Esophagus (tissue), 2 donors: Measurements from ENCODE around the gene MIDN. TPM values are rescaled to one million over a fixed set of nuclear protein-coding genes. Genes with fewer than 3 reads are reported as not detected.
A peak's percentile ranks its signal among the peaks of the same experiment; 100 is the strongest.
"Not testable (repeated sequence)": the region's sequence is repeated elsewhere in the genome, so short reads cannot be mapped to it uniquely, and the experiment has no call there.

Experiments used
- H3K27ac ChIP-seq, 2 donors: one replicate each; pipeline ENCODE4 v1.5.1; 2013; ENCODE audit warnings: low read depth in 2 of 2, mild to moderate bottlenecking in 2 of 2, inconsistent platforms in 1 of 2, low read length in 1 of 2, moderate library complexity in 1 of 2
- H3K27me3 ChIP-seq, 2 donors: one replicate each; pipeline ENCODE4 v1.6.1; 2013; ENCODE audit warnings: low read length in 2 of 2, control low read depth in 1 of 2, mild to moderate bottlenecking in 1 of 2; ENCODE audit not compliant: insufficient read depth in 2 of 2, control insufficient read depth in 1 of 2
- H3K36me3 ChIP-seq, 2 donors: one replicate each; pipeline ENCODE4 v1.6.1; 2013; ENCODE audit warnings: low read length in 1 of 2; ENCODE audit not compliant: control insufficient read depth in 2 of 2, insufficient read depth in 2 of 2
- H3K4me1 ChIP-seq, 2 donors: one replicate each; pipeline ENCODE4 v1.6.1; 2013; ENCODE audit warnings: low read length in 1 of 2; ENCODE audit not compliant: control insufficient read depth in 2 of 2, insufficient read depth in 2 of 2
- H3K4me3 ChIP-seq, 2 donors: one replicate each; pipeline ENCODE4 v1.5.1; 2013; ENCODE audit warnings: low read length in 2 of 2, mild to moderate bottlenecking in 2 of 2, low read depth in 1 of 2, moderate library complexity in 1 of 2
- H3K9me3 ChIP-seq, 2 donors: one replicate each; pipeline ENCODE4 v1.6.1; 2013; ENCODE audit warnings: mild to moderate bottlenecking in 2 of 2, low read depth in 1 of 2, low read length in 1 of 2, moderate library complexity in 1 of 2; ENCODE audit not compliant: control insufficient read depth in 2 of 2, insufficient read depth in 1 of 2
- WGBS, 2 donors: extraction: QIAGEN DNeasy Blood & Tissue Kit; methylation state at CpG; one replicate each; pipeline ENCODE4 v1.1.7; 2013; 5-methylcytosine and 5-hydroxymethylcytosine counted together
- polyA plus RNA-seq, 2 donors: library from polyadenylated mRNA; stranded (reverse); fragments of 200-250 nt; gene quantifications; one replicate each; pipeline ENCODE4 v1.2.3, GENCODE V29; 2013
- donor health status: healthy with polysubstance abuse.
- donor health status: Bipolar disorder and iron deficiency.

The MIDN gene
- polyA plus RNA-seq = 10 to 100 TPM; 36.4 to 38.7 TPM

GRCh38 chr19:1248139-1248785 is at the start of gene MIDN:
MIDN (plus strand) TSS chr19:1248583; CDS start chr19:1250297, 1,714 bp downstream.
- Histone ChIP-seq H3K9me3 (no peaks in the 10 kb centered on the region), H3K4me3 (peak within 1 kb of the TSS; percentile 79 to 86), H3K27me3 (no peaks in the 10 kb centered on the region), H3K27ac (peak within 1 kb of the TSS; percentile 98 to 99), H3K4me1 (peaks cover 3 to 21% of the 10 kb centered on the region in 2 donors), H3K36me3 (peaks cover 0 to 4% of the 10 kb centered on the region in 2 donors)
- WGBS, 2 donors = 1 to 3% methylated on average over 30 to 60 of the region's 60 CpGs

- H3K4me1 ChIP-seq = no peaks in the 10 kb centered on the region
- 91 to 96% methylated on average over 10 of the region's 10 CpGs for WGBS, 2 donors
- H3K27me3 ChIP-seq = no peaks in the 10 kb centered on the region
- no peak overlapping the region for H3K4me3 ChIP-seq
- H3K36me3 ChIP-seq = no peaks in the 10 kb centered on the region
- H3K9me3 ChIP-seq = no peaks in the 10 kb centered on the region
- H3K27ac ChIP-seq = no peak overlapping the region
Measured at GRCh38 chr19:1199531-1199930, 48.9 kb upstream of the MIDN start.

GRCh38 chr19:1200614-1201013 is 47.8 kb upstream of the MIDN start:
- not testable (repeated sequence) for H3K27ac ChIP-seq, H3K9me3 ChIP-seq, H3K27me3 ChIP-seq, H3K36me3 ChIP-seq, H3K4me3 ChIP-seq, H3K4me1 ChIP-seq
- WGBS, 2 donors = 91 to 93% methylated on average over 4 of the region's 4 CpGs

DNA sequence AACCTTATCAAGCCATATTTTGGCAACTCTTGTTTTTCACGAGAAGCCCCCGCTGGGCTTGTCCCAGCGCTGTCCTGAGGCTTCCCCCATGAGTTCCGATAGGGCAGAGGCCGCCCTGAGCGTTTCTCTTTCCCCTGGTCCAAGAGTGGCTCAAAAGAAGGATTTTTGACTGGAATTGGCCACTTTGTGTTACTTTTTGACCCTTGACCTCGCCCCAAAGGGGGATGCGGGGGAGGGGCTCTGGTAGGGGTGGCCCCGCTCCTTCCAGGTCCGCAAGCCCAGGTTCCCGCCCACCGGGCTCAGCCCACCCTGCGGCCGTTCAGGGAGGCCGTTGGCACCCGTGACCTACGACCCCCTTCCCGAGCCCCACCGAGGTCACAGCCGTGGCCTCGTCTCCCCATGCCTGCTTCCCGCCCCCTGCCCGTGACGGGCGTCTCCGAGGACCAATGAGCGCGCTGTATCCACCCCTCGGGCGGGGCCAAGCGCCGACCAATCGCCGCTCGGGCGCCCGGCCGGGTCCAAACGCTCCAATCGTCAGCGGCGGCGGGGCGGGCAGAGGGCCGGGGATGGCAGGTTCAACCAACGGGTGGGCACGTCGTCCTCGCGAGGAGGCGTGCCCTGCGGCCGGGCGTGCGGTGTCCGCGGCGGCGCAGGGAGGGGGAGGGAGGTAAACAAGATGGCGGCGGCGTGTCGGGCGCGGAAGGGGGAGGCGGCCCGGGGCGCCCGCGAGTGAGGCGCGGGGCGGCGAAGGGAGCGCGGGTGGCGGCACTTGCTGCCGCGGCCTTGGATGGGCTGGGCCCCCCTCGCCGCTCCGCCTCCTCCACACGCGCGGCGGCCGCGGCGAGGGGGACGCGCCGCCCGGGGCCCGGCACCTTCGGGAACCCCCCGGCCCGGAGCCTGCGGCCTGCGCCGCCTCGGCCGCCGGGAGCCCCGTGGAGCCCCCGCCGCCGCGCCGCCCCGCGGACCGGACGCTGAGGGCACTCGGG is 43.0 kb upstream of the MIDN start, which contains the start of gene STK11:
Gene STK11, plus strand, starts transcription at position 665 of the 986 bp plus-strand sequence. CDS start 1,136 bp downstream, outside the sequence.
- Histone ChIP-seq H3K9me3 (no peaks in the 10 kb centered on the region), H3K27ac (peak within 1 kb of the TSS; percentile 82 to 88), H3K27me3 (no peaks in the 10 kb centered on the region), H3K4me3 (peak within 1 kb of the TSS; percentile 70 to 97), H3K36me3 (peaks cover 0 to 6% of the 10 kb centered on the region in 2 donors), H3K4me1 (peaks cover 2 to 17% of the 10 kb centered on the region in 2 donors)
- WGBS, 2 donors = 3 to 6% methylated on average over 58 to 114 of the region's 114 CpGs

DNA sequence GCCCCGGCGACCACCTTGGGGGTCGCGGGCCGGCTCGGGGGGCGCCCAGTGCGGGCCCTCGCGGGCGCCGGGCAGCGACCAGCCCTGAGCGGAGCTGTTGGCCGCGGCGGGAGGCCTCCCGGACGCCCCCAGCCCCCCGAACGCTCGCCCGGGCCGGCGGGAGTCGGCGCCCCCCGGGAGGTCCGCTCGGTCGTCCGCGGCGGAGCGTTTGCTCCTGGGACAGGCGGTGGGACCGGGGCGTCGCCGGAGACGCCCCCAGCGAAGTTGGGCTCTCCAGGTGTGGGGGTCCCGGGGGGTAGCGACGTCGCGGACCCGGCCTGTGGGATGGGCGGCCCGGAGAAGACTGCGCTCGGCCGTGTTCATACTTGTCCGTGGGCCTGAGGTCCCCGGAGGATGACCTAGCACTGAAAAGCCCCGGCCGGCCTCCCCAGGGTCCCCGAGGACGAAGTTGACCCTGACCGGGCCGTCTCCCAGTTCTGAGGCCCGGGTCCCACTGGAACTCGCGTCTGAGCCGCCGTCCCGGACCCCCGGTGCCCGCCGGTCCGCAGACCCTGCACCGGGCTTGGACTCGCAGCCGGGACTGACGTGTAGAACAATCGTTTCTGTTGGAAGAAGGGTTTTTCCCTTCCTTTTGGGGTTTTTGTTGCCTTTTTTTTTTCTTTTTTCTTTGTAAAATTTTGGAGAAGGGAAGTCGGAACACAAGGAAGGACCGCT is 42.1 kb upstream of the MIDN start:
- Histone ChIP-seq H3K27ac (peak overlapping the region; percentile 78 to 88), H3K4me3 (peak overlapping the region; percentile 70 to 97), H3K9me3 (no peaks in the 10 kb centered on the region), H3K36me3 (peaks cover 0 to 6% of the 10 kb centered on the region in 2 donors), H3K27me3 (no peaks in the 10 kb centered on the region), H3K4me1 (peaks cover 2 to 17% of the 10 kb centered on the region in 2 donors)
- WGBS, 2 donors = 0 to 1% methylated on average over 68 to 78 of the region's 78 CpGs

GRCh38 chr19:1206864-1207450 is 41.4 kb upstream of the MIDN start:
- Histone ChIP-seq H3K36me3 (peaks cover 0 to 6% of the 10 kb centered on the region in 2 donors), H3K27ac (peak overlapping the region; percentile 78 to 88), H3K9me3 (no peaks in the 10 kb centered on the region), H3K4me3 (peak overlapping the region; percentile 70 to 97), H3K27me3 (no peaks in the 10 kb centered on the region), H3K4me1 (peaks cover 5 to 20% of the 10 kb centered on the region in 2 donors)
- 1 to 2% methylated on average over 38 of the region's 38 CpGs for WGBS, 2 donors

DNA sequence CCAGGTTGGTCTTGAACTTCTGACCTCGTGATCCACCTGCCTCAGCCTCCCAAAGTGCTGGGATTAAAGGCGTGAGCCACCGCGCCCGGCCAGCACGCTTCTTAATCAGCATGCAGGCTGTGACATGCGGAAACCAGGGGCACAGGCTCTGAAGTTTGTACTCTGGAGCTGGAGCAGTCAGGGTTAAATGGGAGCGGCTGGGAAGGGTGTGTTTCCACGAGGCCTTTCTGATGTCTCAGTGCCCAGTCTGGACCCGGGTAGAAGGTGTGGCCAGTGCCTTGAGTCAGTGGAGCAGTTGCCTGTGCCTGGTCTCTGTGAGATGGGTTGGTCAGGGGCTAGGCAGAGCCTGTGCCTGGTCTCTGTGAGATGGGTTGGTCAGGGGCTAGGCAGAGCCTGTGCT is 39.6 kb upstream of the MIDN start:
- peak overlapping the region; percentile 67 to 87 for H3K27ac ChIP-seq
- not testable (repeated sequence) for H3K36me3 ChIP-seq, H3K27me3 ChIP-seq, H3K4me3 ChIP-seq, H3K9me3 ChIP-seq
- H3K4me1 ChIP-seq = peaks cover 10 to 26% of the 10 kb centered on the region in 2 donors
- 42 to 43% methylated on average over 10 of the region's 10 CpGs for WGBS, 2 donors

DNA sequence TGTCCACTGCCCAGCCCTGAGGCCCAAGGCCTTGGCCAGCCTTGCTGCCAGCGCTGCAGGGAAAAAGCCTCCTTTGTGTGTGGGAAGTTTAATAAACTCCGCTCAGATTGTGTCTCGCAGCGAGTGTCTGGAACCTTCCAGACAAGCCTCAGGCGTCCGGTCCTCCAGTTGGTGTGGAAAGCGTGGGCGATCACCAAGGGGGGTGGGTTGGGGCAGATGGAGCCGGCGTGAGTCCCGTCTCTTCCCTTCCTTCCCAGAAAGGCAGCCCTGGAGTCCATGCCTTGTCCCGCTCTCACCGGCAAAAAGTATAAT is 38.2 kb upstream of the MIDN start:
- Histone ChIP-seq H3K4me1 (peaks cover 14 to 38% of the 10 kb centered on the region in 2 donors), H3K27me3 (no peaks in the 10 kb centered on the region), H3K36me3 (peaks cover 0 to 9% of the 10 kb centered on the region in 2 donors), H3K27ac (peak overlapping the region; percentile 82 to 87), H3K4me3 (no peak overlapping the region), H3K9me3 (no peaks in the 10 kb centered on the region)
- 55 to 72% methylated on average over 13 of the region's 13 CpGs for WGBS, 2 donors
